Head of caudate nucleus (tissue), 42 donors: ENCODE results near the gene RAB17.
"Not testable (repeated sequence)": the region's sequence is repeated elsewhere in the genome, so short reads cannot be mapped to it uniquely, and the experiment has no call there.

Experiments
- DNase-seq, 42 donors: peaks; one replicate each; pipeline versions ENCODE4 v3.0.0 to v3.0.0-alpha.2; 2020 to 2021; ENCODE audit warnings: mixed read lengths in 7 of 42
- intact Hi-C: fragments of 100-400 bp; cut with DNase I; formaldehyde crosslinking; loops from one replicate; pipeline ENCODE4 v1.15.0; 2022

Gene RAB17

GRCh38 chr2:237603049-237603717 is 12.6 kb upstream of the RAB17 start:
- DNase-seq = no peak
- intact Hi-C loops = no loop called here

- no peak for DNase-seq
- intact Hi-C loops = no loop called here
These were observed 11.9 kb upstream of the RAB17 start for GRCh38 chr2:237602409-237602808.

GRCh38 chr2:237601453-237602116 is 11.1 kb upstream of the RAB17 start:
- intact Hi-C loops = no loop called here

GRCh38 chr2:237600205-237600846 is 9.8 kb upstream of the RAB17 start:
- intact Hi-C loops = no loop called here
- DNase-seq = peak in 2 of 42 donors; percentile 17 to 29

More at GRCh38 chr2:237601453-237602116, 11.1 kb upstream of the RAB17 start:
- no peak for DNase-seq

- intact Hi-C loops = no loop called here
- no peak for DNase-seq
These were observed 9.1 kb upstream of the RAB17 start for GRCh38 chr2:237599465-237600110.

- intact Hi-C loops = no loop called here
- no peak for DNase-seq
These were observed 8.1 kb upstream of the RAB17 start for GRCh38 chr2:237598468-237599208.

- intact Hi-C loops = no loop called here
- DNase-seq = peak in 2 of 42 donors; percentile 4 to 23
These were observed 6.9 kb upstream of the RAB17 start for GRCh38 chr2:237597196-237598145.

GRCh38 chr2:237596520-237597195 is 6.1 kb upstream of the RAB17 start:
- intact Hi-C loops = no loop called here
- peak in 2 of 42 donors; percentile 6 to 22 for DNase-seq

GRCh38 chr2:237595829-237596519 is 5.4 kb upstream of the RAB17 start:
- intact Hi-C loops, DNase-seq: not testable (repeated sequence)

GRCh38 chr2:237594514-237594871 is 4.0 kb upstream of the RAB17 start:
- DNase-seq = peak in 1 of 42 donors; percentile 2
- intact Hi-C loops = no loop called here

- peak in 2 of 42 donors; percentile 6 to 9 for DNase-seq
- intact Hi-C loops = no loop called here
These were observed 3.2 kb upstream of the RAB17 start for GRCh38 chr2:237593596-237594320.

- no peak for DNase-seq
- intact Hi-C loops = no loop called here
These were observed 2.5 kb upstream of the RAB17 start for GRCh38 chr2:237593036-237593435.

- DNase-seq = peak in 1 of 42 donors; percentile 14
- intact Hi-C loops = no loop called here
These were observed 2.0 kb upstream of the RAB17 start for GRCh38 chr2:237592425-237592980.

GRCh38 chr2:237591141-237591881 is 777 bp upstream of the RAB17 start:
- DNase-seq = peak in 38 of 42 donors; percentile 23 to 86 (median 56)
- intact Hi-C loops = no loop called here

- intact Hi-C loops = no loop called here
- DNase-seq = peak in 2 of 42 donors; percentile 0 to 13
These were observed 2.4 kb downstream of the RAB17 start for GRCh38 chr2:237588044-237588696.
